GM21526 (cell line): ENCODE data around the gene SPTB.
"Not testable (repeated sequence)": the region's sequence is repeated elsewhere in the genome, so short reads cannot be mapped to it uniquely, and the experiment has no call there.

Experiments used
- ATAC-seq: cut with Tn5 transposase; IDR thresholded peaks from one replicate; pipeline ENCODE4 v1.9.1; 2021; ENCODE audit warnings: moderate library complexity; ENCODE audit not compliant: unreplicated experiment, low FRiP score

SPTB gene

DNA sequence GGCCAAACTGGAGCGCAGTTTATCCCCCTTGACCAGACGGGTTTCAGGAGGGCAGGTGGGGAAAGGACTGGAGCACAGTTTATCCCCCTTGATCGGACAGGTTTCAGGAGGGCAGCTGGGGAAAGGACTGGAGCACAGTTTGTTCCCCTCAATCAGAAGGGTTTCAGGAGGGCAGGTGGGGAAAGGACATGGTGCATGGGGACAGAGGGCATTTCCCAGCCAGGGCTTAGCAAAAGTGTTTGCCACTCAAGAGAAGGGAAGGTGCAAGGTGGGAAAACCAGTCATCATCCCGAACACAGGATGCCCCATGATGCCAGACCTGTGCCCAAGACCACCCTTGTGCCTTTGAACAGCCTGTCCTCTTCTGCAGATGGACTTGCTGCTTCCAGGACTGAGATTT, 54.7 kb downstream of the SPTB start:
- ATAC-seq, result no peak

DNA sequence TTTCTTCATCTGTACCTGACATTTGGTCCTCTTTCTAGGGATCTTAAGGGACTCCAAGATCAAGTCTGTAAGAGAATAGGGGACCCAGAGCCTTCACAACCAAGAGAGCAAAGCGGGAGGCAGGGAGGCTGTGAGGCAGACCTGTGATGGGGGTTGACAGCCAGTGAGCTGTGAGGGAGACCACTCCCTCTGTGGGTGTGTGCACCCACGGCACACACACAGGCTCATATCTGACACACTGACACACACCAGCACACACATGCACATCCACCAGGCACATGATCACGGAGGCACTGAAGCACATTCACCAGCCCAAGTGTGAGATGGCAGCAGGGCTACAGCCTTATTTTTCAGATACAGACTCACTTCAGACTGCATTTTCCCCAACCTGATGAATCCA, 55.2 kb downstream of the SPTB start:
- ATAC-seq, result no peak

DNA sequence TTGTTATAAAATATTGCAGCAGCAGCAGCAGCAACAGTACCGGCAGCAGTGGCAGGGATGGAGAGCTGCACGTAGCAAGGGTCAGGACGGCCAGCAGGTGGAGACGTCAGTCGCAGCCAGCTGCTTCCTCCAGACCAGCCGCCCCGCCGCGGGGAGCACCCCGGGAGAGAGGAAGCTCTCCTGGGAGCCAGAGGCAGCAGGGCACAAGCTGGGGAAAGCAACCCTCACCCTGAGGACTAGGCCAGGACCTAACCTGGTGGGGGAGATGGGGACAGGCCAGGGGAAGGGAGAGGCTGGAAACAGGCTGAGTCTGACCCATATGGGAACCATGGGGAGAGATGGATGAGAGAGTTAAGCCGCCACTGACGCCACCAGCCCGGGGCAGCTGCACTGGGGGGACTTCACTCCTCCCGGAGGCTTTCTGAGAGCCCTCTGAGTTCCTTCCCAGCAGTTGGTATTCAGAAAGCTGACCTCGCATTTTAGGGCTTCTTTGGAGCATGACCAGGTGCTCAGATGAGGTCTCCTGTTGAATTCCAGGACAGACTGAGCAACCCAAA, 56.3 kb downstream of the SPTB start:
- ATAC-seq, result no peak

DNA sequence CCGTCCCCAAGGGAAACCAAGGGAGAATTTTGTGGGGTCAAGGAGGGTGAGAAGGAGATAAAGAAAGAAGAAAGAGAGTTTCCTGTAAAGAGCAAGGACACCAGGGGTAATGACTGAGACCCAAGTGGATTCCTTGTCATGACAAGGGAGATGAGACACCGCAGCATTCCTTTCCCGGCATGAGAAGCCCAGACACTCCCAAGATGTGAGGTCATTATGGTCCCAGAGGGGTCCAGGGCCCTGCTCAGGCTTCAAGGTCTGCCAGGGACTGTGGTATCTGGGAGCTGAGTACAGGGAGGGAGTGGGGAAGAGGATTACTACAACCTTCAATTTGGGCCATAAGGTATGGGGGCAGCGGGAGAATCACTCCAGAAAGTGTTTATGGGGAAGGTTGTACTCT, 58.1 kb downstream of the SPTB start:
- no peak for ATAC-seq

DNA sequence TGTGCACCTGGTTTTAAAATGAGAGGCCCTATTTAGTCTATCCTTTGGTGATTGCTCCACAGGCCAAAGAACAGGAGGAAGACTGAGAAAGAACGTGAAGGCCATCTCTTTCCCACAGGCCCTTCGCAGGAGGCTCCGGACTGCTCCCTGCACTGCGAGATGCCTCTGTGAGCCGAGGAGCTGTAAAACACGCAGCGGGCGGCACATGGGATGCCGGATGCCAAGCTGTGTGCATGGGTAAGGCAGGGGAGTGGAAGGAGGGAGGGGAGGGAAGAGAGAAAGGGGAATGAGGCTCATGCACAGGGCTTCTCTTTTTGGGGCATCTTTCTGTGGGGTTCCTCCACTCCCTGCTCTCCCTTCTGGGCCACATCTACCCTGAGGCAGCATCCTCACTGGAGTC, 61.6 kb downstream of the SPTB start:
- ATAC-seq, result no peak

DNA sequence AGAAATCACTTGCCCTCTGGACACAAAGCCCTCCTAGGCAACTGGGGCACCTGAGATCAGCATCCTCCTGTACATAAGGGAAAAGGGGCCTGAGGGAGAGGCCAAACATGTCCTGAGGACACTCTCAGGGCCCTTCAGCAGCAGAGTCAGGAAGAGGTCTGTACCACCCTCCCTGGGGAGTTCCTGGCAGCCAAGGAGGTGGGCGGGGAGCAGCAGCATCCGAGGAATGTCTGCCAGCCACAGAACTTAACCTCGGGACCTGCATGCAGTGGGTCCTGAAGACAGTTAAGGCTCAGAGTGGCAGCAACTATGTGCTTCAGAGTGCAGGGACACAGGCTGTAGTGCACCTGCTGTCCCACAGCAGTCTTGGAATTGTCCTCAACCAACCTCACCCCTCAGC, 62.1 kb downstream of the SPTB start:
- ATAC-seq, result no peak

DNA sequence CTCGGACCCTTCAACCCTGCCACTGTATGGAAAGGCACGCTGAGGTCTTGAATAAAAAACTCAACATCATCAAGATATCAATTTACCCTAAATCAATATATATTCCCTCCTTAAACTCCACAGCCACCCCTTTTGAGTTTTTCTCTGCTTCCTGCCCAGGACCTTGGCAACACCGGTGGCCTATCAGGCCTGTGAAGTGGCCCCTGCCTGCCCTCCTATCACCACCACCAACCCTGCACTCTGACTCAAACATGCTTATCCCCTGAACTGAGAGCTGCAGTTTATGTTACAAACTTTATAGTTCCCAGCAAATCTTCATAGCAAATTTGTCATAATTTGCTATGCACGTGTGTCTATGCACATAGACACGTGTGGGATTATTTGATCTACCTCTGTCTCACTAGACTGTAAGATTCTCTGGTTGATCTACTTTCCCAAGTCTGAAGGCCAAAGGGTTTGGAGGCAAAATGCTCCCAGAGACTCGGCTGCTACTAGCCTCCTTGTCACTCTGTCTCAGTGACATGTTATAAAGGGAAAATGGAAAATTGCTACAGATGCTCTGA, 63.4 kb downstream of the SPTB start:
- no peak for ATAC-seq

DNA sequence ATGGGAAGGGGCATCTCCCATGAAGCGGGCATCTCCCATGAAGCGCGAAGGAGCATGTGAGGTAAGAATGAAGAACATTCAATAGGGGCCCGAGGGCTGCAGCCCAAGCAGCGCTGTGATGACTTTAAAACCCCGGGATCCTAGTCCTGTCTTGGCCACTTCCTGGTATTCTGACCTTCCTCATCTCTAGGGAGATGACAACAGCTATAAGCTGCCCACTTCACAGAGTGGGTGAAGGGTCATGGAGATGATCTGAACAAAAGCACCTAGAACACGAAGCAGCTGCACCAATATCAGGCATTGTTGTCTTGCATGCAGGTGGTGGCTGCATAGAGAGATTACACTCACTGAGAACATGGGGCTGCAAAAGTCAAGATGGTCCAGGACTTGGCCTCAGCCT, 64.5 kb downstream of the SPTB start:
- ATAC-seq, result no peak

DNA sequence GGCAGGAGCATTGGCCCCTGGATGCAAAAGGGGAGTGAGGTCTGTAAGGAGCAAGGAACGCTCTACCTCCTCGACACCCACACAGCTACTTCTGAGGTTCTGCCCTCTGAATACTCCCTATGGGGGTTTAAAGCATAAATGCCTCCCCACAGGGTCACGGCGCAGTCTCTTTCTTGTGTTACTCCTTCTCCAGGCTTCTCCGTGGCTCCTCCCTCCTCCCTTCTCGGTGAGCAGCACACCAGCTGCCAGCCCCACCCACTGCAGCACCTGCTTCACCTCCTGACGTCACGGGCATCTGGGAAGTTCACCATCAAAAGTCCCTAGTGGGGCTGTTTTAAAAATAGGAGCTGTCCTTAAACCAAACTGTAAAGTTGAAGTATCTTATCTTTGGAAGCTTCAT, 67.3 kb downstream of the SPTB start:
- no peak for ATAC-seq

DNA sequence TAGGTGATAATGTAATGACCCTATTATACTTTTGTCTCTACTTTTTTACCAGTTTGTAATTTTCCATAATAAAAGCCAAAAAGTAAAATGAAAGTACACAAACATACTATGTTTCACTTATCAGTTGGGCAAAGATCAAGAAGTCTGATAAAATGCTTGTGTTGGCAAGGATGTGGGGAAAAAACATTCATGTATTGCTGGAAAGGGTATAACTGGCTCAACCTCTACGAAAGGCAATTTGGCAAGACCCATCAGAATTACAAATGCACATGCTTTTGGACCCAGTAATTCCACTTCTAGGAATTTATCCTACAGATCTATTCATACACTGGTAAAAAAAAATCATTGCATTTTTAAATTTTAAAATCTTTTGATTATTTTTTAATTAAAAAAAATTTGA, 68.0 kb downstream of the SPTB start:
- no peak for ATAC-seq

DNA sequence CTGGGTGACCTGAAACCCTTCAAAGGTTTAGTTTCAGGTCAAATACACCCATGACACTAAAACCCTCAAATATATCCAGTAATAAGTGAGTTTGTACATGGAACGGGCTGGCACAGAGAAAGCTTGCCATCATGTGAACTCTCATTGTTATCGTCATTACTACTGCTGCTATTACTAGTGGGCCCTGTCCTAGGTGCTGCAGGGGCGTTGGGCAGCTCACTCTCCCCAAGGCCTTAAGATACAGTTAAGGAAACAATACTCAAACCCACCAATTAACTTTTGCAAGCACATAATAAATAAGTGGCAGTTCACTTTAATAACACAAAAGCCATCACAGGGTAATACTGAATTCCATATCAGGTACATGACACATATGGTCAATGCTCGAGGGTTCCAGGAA, 71.3 kb downstream of the SPTB start:
- ATAC-seq, result no peak

DNA sequence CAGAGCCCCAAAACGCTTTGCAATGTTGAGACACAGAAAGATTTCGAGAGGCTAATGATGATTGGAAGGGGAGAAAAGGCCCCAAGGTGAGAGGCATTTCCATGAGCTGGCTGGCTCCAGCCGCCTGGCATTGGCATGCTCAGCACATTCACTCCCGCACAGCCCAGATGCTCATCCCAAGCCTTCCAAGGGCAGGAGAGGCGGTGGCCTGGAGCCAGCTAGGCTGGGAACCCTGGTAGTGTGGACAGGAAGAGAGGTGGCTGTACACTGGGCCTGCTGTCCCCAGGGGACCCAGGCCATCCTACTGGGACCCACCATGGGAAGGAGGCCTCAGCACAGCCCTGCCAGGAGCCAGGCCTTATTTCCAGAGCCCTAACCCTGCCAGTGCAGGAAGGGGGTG, 72.2 kb downstream of the SPTB start:
- ATAC-seq, result no peak

DNA sequence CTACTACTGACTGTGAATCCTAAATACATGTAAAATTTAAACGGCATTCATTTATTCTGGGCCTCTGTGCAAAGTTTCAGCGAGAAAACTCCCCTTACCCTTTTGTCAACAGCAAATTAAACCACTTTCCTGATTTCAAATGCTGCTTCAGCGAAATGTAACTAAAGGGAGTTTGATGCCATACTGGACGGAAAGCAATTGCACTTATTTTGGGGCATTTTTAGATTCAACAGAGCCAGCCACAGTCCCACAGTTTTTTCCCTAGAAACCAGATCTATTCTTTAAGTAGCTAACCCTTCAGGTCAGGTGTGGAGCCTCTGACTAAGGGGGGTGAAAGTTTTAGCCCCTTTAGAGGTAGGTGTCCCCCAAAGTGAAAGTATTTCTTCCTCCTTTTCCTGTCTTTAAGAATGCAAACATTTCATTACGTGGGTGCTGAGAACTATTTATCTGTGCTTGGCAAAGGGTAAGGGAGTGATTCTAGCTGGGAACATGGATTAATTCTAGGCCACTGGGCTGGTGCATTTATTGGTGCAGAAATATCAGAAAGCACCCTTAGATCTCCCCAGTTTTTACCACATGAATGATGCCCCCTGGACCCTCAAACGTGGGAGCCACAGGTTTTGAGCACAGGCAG, 72.7 kb downstream of the SPTB start:
- no peak for ATAC-seq

DNA sequence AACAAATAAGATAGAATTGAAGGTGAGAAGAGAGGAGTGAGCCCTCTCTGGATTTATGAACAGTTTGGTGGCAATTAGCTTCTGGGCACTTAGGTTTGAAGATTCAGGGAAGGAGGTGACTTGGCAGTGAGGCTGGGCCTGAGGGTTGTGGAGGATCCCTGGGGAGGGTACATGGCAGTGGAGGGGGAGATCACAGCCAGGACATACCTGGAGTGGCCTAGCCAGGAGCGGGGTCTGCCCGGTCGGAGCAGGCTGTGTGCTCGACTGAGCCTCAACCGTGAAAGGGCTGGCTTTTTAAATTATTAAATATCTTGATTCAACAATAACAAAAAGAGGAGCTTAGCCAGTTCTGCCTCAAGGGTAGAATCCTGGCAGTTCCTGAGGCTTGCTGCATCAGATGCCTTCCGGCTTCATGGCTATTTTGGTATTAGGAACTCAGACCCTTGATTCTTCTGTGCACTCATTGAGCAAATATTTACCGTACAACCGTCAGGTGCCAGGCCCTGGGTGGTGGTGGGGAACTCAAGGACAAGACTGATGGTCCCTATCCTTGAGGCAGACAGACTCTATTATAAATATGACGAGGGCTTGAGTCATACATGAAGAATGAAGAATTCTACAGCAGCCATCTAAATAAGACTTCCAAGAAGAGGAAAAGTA, 73.4 kb downstream of the SPTB start:
- ATAC-seq, result no peak

DNA sequence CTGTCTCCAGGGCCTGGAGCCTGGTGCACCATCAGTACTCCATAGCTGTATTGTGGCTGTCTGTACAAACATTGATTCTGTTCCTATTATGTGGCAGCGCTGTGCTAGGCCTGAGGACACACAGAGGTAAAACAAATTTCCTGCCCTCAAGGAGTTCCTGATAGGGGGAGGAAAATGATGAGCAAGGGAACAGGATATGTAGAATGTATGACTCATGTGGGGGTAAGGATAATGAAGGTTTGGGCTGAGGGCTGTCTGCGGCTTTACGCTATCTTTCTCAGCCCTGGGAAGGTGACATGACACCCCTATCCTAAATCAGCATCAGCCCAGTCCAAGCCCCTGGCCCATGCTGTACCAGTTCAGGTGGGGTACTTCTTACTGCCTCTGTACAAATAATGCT, 74.1 kb downstream of the SPTB start:
- ATAC-seq, result not testable (repeated sequence)

DNA sequence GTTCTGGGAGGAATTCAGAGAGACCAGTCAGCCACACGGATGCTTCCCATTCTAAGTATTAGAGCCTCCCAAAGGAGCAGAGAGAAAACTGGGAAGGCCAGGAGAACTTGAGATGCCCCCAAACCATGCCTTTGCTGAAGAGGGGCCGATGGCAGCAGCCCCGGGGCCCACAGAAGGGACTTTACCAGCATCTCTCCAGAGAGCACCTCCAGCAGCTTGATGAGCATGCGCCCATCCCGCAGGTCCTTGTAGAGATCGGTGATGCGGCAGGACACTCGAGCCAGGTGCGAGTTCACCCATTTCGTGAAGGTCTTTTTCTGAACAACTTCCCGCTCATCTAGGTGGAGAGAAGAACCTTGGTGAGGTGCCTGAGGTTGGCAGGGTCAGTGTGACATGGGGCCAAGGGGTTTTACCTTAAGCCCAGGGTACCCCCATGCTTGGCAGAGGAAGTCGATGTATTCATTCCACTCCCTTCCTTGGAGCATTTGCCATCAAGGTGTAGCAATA, 74.9 kb downstream of the SPTB start:
- no peak for ATAC-seq

DNA sequence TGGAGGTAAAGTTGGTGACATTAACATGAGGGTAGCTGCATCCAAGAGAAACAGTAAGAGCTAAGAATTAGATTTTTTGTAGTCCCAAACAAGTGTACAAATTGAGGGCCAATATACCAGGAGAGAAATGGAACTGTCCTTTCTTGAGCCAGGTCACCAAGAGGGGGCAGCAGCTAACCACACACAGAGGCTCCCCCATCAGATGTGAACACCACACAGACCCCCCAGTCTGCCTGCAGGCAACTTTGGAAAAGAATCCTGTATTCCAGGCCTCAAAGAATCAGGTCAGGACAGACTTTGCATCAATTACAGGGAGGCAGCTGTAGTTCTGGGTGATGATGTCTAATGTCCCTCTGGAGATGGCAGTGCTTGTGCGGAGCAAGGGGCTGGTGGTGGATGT, 77.9 kb downstream of the SPTB start:
- no peak for ATAC-seq

DNA sequence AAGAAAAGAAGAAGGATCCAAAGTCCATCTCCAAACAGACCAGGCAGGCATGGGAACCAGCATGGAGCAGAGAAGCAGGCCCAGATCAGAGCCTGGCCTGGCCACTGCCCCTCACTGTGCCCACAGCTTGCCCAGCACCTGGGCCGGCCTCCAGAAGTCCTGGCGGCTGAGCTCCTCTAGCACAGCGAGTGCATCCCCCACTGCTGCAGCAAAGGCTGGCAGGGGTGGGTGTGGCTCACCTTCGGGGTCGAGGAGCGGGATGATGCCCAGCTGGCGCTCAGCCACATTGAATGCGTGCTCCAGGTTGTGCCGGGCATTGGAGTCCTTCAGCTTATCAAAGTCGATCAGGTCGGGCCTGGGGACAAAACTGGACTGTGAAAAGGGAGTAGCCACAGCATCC, 78.7 kb downstream of the SPTB start:
- no peak for ATAC-seq

DNA sequence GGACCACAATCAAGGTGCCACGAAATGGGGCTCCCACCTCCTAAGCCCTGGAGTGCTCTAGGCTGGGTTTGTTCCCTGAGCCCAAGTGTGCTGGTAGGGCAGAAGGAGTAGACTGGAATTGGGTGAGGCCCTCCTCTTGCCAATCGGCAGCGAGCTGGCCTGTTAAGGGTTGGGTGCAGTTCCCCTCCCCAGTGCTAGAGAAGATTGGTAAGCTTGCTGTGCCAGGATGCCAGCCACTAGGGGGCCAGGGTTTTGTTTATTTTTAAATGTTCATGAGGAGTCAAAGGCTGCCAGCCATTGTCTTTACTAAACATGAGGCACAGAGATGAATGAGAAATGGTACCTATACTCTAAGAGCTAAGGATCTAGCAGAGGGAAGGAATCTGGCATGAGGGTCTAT, 79.7 kb downstream of the SPTB start:
- ATAC-seq, result no peak

DNA sequence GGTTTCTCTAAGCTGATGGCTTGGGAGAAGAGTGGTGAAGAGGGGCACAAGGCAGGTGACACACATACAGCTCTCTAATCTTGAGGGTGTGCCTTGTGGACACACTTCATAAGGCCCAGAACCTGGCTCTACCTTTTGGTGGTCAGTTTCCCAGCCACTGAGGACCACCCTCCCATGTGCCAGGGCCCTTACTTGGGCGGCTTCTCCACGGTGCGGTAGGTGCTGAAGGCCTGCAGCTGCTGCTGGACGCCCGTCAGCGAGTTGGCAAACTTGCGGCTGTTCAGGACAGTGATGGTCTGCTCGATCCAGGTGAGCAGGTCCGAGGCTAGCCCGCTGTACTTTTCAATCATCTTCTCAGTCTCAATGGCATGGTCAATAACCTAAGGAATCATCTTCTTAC, 80.2 kb downstream of the SPTB start:
- no peak for ATAC-seq

DNA sequence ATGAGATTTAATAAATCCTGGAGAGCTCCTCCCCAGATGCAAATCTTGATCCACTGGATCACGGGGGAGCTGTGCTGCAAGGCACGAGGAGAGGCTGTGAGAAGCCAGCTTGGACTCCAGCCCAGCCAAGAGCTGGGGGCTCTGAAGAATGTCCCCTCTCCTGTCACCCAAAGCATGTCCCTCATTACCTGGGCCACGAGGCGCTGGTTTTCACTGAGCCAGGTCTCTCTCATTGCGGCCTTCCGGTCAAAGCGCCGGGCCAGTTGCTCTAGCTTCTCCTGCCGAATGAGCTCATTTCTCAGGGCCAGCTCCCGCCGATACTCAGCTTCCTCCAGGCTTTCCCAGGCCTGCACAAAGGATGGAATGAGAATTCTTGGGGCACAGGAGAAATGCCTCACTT, 83.3 kb downstream of the SPTB start:
- no peak for ATAC-seq

DNA sequence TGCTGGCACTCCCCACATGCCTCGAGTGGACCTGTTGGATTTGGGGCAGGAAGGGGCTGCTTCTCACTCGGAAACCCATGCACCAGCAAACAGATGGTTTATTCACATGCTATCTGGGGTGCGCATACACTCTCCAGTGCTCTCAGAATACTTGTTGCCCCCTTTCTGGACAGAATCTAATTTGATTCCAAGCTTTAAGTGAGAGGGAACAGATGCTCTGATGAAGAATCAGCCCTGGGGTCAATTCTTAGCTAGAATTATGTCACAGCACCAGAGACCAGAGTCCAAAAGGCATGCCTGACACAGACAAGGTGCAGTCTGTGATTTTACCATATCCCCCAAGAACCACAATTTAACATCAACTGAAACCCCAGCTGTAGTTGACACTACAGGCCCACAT, 83.8 kb downstream of the SPTB start:
- ATAC-seq, result no peak
